GM20000 (cell line): ENCODE data around the gene ITIH5.
"Not testable (repeated sequence)": the region's sequence is repeated elsewhere in the genome, so short reads cannot be mapped to it uniquely, and the experiment has no call there.

Experiments used
- DNase-seq: peaks from one replicate; pipeline ENCODE4 v3.0.0; 2012; ENCODE audit warnings: low spot score
- TF ChIP-seq, protein P1 (sequence below): IDR thresholded peaks from 2 replicates; pipeline ENCODE4 v1.5.1; 2012; ENCODE audit warnings: mild to moderate bottlenecking, control low read depth; ENCODE audit errors: extremely low read depth, missing control alignments

The ITIH5 gene

DNA sequence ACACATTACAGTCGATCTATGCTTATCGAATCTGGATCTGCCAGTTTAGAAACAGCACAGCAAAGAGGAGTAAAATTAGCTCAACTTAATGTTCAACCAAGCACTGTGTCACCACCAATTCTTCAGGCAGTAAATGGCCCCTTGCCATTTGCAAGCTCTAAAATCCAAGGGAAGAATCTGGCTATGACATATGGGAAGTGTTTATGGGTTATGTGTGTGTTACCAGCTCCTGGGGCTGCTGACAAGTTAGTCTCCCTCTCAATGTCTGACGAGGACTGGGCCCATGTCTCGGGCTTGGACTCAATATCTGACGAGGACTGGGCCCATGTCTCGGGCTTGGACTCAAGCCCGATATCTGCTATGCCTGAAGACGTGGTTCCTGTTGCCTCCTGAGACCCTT, 30.7 kb upstream of the ITIH5 start:
- TF ChIP-seq, protein P1, sequence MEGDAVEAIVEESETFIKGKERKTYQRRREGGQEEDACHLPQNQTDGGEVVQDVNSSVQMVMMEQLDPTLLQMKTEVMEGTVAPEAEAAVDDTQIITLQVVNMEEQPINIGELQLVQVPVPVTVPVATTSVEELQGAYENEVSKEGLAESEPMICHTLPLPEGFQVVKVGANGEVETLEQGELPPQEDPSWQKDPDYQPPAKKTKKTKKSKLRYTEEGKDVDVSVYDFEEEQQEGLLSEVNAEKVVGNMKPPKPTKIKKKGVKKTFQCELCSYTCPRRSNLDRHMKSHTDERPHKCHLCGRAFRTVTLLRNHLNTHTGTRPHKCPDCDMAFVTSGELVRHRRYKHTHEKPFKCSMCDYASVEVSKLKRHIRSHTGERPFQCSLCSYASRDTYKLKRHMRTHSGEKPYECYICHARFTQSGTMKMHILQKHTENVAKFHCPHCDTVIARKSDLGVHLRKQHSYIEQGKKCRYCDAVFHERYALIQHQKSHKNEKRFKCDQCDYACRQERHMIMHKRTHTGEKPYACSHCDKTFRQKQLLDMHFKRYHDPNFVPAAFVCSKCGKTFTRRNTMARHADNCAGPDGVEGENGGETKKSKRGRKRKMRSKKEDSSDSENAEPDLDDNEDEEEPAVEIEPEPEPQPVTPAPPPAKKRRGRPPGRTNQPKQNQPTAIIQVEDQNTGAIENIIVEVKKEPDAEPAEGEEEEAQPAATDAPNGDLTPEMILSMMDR = no peak
- DNase-seq = no peak

DNA sequence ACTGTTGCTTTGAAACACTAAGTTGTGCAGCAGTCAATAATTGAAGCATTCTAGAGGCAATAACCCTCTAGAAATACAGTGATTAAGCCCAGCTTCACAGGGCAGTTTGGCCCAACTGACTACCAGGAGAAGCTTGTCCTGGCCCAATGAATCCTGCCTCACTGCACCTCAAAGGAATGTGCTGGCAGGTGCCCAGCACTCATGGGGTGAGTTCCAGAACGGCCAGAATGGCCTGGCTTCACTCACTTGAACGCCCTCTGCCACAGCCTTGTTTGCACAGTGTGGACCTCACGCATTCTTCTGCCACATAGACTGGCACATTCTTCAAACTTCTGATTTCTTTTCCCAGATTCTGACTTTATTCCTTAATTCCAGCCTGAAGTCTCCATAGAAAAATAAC, 29.8 kb upstream of the ITIH5 start:
- TF ChIP-seq, protein P1 = no peak

DNA sequence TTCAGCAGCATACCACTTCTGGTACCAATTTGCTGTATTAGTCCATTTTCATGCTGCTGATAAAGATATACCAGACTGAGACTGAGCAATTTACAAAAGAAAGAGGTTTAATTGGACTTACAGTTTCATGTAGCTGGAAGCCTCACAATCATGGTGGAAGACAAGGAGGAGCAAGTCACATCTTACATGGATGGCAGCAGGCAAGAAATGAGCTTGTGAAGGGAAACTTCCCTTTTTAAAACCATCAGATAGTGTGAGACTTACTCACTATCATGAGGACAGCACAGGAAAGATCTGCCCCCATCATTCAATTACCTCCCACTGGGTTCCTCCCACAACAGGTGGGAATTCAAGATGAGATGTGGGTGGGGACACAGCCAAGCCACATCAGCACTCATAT, 26.4 kb upstream of the ITIH5 start:
- not testable (repeated sequence) for DNase-seq

More for the DNA sequence above, 29.8 kb upstream of the ITIH5 start:
- DNase-seq = no peak

DNA sequence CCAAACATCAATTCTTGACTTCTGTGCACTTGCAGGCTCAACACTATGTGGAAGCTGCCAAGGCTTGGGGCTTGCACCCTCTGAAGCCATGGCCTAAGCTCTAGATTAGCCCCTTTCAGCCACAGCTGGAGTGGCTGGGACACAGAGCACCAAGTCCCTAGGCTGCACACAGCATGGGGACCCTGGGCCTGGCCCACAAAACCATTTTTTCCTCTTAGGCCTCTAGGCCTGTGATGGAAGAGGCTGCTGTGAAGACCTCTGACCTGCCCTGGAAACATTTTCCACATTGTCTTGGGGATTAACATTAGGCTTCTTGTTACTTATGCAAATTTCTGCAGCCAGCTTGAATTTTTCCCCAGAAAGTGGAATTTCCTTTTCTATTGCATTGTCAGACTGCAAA, 25.6 kb upstream of the ITIH5 start:
- not testable (repeated sequence) for DNase-seq

DNA sequence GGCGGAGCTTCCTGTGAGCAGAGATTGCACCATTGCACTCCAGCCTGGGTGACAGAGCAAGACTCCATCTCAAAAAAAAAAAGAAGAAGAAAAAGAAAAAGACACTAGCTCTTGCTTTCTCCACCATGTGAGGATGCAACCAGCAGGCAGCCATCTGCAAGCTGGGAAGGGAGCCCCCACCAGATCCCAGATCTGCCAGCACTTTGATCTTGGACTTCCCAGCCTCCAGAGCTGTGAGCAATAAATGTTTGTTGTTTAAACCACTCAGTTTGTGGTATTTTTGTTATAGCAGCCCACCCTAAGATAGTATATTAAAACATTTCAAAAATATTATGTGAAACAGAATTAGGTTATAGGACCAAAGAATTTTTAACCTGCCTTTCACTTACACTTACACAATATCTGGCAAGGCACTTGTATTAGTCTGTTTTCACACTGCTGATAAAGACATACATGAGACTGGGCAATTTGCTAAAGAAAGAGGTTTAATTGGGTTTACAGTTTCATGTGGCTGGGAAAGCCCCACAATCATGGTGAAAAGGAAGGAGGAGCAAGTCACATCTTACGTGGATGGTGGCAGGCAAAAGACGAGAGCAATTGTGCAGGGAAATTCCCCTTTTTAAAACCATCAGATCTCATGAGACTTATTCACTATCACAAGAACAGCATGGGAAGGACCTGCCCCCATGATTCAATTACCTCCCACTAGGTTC, 24.3 kb upstream of the ITIH5 start:
- DNase-seq = not testable (repeated sequence)

DNA sequence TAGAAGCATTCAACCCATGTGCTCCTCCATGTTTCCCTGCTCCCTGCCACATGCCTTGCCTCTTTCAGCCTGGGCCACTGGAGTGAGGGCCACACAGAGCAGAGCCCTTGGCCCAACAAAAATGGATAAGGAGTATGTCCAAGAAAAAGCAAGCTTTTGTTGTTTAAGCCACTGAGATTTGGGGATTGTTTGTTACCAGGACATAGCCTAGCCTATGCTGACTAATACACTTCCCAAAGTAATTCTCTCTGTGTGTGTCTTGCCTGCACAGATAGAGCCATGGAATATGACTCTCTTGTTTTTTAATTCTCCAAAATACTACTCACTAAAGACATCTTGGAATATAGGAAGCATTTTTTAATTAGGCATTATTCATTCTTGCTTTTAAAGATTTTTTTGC, 22.8 kb upstream of the ITIH5 start:
- DNase-seq = no peak
- TF ChIP-seq, protein P1 = no peak

DNA sequence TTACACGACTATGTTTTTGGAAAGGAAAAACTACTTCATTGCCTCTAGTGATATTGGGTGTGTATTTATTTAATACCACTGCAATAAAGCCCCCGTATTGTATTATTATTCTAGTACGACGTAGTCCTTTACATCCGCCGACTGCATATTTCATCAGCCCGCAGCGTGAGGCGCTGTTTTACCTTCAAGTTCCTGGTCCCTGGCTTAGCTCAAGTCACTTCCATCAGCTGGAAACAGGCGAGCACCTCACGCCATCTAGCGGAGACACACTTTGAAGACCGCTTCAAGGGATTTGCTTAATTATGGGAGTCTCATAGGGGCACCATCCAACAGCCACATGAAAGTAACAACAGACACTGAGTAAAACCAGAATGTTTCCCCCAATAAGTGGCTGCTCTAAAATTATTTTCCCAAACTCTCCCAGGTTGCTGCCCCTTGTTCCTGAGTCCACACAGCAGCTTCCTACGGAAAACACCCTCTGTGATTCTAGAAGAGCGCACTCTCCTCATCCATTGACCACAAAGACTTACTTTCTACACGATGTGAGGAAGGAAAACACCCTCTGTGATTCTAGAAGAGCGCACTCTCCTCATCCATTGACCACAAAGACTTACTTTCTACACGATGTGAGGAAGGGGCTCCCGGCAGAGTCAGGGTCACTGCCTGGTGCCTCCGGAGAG, 20.6 kb upstream of the ITIH5 start:
- DNase-seq = peak; percentile 79
- TF ChIP-seq, protein P1 = peak; percentile 88

DNA sequence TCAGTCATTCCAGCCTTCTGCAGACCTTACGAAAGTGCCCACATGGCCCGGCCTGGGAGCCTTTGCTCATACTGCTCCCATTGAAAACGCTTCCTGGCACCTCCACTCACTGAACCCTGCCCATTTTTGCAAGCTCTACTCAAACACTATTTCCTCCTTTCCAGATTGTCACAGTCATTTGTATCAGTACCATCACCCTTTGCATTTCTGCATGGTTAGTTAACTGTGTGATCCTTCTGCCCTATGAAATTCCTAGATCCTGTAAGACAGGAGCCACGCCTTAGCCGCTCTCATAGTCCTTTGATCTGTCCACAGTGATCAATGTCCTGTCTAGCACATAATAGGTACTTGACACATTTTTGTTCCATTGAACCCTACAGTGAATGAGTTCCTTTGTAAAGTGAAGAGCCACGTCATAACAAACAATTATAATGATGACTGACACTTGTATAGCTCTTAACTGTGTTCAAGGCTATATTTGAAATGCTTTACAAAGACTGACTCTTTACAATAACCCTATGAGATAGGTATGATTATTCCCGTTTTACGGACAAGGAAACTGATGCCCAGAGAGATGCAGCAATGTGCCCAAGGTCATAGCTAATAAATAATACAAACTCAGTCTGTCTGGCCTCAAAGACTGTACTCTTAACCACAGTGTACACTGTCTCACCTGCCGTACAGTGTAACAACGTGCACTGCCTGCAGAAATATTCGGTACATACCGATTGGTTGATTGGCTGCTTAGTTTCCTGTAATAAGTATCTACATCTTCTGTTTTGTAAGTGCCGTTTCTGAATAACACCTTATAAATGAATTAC, 19.8 kb upstream of the ITIH5 start:
- TF ChIP-seq, protein P1 = no peak
- DNase-seq = no peak

DNA sequence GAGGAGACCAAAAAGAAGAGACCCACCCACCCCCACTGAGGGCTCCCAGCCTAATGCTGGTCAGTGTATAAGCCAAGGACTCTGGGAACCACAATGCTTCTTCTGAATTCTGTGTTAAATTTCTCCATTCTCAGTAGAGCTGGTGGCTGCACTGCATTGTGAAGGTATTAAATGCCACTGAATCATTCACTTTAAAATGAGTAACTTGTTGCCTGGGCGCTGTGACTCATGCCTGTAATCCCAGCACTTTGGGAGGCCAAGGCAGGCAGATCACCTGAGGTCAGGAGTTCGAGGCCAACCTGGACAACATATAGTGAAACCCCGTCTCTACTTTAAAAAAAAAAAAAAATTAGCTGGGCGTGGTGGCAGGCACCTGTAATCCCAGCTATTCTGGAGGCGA, 13.3 kb upstream of the ITIH5 start:
- not testable (repeated sequence) for DNase-seq
